ENCODE data around the gene LRRC8B. TPM values are rescaled to one million over a fixed set of nuclear protein-coding genes. Genes with fewer than 3 reads are reported as not detected.
A peak's percentile ranks its signal among the peaks of the same experiment; 100 is the strongest.

Gene LRRC8B
- total and polyA plus RNA-seq, 9 of the 15 experiments (the other 6 are each of a cell fraction or from before 2014, with no cell fraction given), result 4.3 to 43.7 (median 14.4) TPM

DNA sequence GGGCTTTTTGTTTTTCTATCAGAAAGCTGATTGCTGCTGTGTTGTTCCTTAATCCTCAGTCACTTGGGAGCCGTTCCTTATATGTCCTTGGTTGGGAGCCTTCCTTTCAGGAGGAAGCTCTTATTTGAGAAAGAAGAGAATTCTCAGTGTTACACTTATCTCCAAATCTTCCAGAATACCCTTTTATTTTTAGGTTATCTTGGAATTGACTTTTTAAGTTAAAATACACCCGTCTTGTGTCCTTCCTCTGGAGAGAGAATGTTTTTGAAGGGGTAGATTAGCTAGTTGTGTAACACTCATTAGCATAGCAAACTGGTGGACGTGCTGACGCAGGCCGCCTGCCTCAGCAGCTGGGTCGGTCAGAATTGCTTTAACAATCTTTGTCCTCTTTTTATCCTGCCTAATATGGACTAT lies 42.1 kb downstream of the LRRC8B start (continued):
- TF ChIP-seq, protein P1, sequence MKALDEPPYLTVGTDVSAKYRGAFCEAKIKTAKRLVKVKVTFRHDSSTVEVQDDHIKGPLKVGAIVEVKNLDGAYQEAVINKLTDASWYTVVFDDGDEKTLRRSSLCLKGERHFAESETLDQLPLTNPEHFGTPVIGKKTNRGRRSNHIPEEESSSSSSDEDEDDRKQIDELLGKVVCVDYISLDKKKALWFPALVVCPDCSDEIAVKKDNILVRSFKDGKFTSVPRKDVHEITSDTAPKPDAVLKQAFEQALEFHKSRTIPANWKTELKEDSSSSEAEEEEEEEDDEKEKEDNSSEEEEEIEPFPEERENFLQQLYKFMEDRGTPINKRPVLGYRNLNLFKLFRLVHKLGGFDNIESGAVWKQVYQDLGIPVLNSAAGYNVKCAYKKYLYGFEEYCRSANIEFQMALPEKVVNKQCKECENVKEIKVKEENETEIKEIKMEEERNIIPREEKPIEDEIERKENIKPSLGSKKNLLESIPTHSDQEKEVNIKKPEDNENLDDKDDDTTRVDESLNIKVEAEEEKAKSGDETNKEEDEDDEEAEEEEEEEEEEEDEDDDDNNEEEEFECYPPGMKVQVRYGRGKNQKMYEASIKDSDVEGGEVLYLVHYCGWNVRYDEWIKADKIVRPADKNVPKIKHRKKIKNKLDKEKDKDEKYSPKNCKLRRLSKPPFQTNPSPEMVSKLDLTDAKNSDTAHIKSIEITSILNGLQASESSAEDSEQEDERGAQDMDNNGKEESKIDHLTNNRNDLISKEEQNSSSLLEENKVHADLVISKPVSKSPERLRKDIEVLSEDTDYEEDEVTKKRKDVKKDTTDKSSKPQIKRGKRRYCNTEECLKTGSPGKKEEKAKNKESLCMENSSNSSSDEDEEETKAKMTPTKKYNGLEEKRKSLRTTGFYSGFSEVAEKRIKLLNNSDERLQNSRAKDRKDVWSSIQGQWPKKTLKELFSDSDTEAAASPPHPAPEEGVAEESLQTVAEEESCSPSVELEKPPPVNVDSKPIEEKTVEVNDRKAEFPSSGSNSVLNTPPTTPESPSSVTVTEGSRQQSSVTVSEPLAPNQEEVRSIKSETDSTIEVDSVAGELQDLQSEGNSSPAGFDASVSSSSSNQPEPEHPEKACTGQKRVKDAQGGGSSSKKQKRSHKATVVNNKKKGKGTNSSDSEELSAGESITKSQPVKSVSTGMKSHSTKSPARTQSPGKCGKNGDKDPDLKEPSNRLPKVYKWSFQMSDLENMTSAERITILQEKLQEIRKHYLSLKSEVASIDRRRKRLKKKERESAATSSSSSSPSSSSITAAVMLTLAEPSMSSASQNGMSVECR (CRISPR knock-in tag; IDR thresholded peaks at IDR 0.05), result no peak
- TF ChIP-seq CEBPB (tag; IDR thresholded peaks at IDR 0.05), result peak; percentile 93
- TF ChIP-seq, protein P2, sequence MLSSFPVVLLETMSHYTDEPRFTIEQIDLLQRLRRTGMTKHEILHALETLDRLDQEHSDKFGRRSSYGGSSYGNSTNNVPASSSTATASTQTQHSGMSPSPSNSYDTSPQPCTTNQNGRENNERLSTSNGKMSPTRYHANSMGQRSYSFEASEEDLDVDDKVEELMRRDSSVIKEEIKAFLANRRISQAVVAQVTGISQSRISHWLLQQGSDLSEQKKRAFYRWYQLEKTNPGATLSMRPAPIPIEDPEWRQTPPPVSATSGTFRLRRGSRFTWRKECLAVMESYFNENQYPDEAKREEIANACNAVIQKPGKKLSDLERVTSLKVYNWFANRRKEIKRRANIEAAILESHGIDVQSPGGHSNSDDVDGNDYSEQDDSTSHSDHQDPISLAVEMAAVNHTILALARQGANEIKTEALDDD (IDR thresholded peaks at IDR 0.05), result peak; percentile 76
- no peak for TF ChIP-seq ZNF3 (CRISPR knock-in tag; IDR thresholded peaks at IDR 0.05)
- TF ChIP-seq, protein P3, sequence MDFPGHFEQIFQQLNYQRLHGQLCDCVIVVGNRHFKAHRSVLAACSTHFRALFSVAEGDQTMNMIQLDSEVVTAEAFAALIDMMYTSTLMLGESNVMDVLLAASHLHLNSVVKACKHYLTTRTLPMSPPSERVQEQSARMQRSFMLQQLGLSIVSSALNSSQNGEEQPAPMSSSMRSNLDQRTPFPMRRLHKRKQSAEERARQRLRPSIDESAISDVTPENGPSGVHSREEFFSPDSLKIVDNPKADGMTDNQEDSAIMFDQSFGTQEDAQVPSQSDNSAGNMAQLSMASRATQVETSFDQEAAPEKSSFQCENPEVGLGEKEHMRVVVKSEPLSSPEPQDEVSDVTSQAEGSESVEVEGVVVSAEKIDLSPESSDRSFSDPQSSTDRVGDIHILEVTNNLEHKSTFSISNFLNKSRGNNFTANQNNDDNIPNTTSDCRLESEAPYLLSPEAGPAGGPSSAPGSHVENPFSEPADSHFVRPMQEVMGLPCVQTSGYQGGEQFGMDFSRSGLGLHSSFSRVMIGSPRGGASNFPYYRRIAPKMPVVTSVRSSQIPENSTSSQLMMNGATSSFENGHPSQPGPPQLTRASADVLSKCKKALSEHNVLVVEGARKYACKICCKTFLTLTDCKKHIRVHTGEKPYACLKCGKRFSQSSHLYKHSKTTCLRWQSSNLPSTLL (IDR thresholded peaks at IDR 0.05), result no peak
- TF ChIP-seq NRF1 (conservative IDR thresholded peaks at IDR 0.05 in 1 of 2, IDR thresholded peaks at IDR 0.05 in 1 of 2), result peak; percentile 28 to 58; a peak in 2 of 4 replicates
- TF ChIP-seq, protein P4, sequence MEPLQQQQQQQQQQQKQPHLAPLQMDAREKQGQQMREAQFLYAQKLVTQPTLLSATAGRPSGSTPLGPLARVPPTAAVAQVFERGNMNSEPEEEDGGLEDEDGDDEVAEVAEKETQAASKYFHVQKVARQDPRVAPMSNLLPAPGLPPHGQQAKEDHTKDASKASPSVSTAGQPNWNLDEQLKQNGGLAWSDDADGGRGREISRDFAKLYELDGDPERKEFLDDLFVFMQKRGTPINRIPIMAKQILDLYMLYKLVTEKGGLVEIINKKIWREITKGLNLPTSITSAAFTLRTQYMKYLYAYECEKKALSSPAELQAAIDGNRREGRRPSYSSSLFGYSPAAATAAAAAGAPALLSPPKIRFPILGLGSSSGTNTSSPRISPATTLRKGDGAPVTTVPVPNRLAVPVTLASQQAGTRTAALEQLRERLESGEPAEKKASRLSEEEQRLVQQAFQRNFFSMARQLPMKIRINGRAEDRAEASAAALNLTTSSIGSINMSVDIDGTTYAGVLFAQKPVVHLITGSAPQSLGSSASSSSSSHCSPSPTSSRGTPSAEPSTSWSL (CRISPR knock-in tag; IDR thresholded peaks at IDR 0.05; ENCODE audit: borderline replicate concordance), result no peak
- peak; percentile 19; the same call in 1 of the 2 replicates for TF ChIP-seq CXXC5 (CRISPR knock-in tag; IDR thresholded peaks at IDR 0.05)
- TF ChIP-seq EHMT2 (IDR thresholded peaks at IDR 0.05), result no peak
- TF ChIP-seq SP1 (CRISPR knock-in tag; IDR thresholded peaks at IDR 0.05), result no peak
- TF ChIP-seq, protein P5, sequence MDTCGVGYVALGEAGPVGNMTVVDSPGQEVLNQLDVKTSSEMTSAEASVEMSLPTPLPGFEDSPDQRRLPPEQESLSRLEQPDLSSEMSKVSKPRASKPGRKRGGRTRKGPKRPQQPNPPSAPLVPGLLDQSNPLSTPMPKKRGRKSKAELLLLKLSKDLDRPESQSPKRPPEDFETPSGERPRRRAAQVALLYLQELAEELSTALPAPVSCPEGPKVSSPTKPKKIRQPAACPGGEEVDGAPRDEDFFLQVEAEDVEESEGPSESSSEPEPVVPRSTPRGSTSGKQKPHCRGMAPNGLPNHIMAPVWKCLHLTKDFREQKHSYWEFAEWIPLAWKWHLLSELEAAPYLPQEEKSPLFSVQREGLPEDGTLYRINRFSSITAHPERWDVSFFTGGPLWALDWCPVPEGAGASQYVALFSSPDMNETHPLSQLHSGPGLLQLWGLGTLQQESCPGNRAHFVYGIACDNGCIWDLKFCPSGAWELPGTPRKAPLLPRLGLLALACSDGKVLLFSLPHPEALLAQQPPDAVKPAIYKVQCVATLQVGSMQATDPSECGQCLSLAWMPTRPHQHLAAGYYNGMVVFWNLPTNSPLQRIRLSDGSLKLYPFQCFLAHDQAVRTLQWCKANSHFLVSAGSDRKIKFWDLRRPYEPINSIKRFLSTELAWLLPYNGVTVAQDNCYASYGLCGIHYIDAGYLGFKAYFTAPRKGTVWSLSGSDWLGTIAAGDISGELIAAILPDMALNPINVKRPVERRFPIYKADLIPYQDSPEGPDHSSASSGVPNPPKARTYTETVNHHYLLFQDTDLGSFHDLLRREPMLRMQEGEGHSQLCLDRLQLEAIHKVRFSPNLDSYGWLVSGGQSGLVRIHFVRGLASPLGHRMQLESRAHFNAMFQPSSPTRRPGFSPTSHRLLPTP (IDR thresholded peaks at IDR 0.05; ENCODE audit: borderline replicate concordance, extremely low read depth, insufficient read length), result no peak
- TF ChIP-seq SMARCA4 (IDR thresholded peaks at IDR 0.05), result peak; percentile 16; the same call in 1 of the 2 replicates
- TF ChIP-seq SP2 (IDR thresholded peaks at IDR 0.05; ENCODE audit: extremely low read depth, low read depth, low read length, poor library complexity, severe bottlenecking), result no peak
